GM21825 (cell line): ENCODE results near the gene MYO3B.
"Not testable (repeated sequence)": the region's sequence is repeated elsewhere in the genome, so short reads cannot be mapped to it uniquely, and the experiment has no call there.

Experiments
- ATAC-seq: cut with Tn5 transposase; IDR thresholded peaks from one replicate; pipeline ENCODE4 v1.9.1; 2021; ENCODE audit warnings: mild to moderate bottlenecking, moderate library complexity; ENCODE audit not compliant: unreplicated experiment

MYO3B gene

GRCh38 chr2:170587922-170588321 lies 410.0 kb downstream of the MYO3B start:
- no peak for ATAC-seq

- ATAC-seq: no peak
These were observed 410.8 kb downstream of the MYO3B start for GRCh38 chr2:170588729-170589128.

DNA sequence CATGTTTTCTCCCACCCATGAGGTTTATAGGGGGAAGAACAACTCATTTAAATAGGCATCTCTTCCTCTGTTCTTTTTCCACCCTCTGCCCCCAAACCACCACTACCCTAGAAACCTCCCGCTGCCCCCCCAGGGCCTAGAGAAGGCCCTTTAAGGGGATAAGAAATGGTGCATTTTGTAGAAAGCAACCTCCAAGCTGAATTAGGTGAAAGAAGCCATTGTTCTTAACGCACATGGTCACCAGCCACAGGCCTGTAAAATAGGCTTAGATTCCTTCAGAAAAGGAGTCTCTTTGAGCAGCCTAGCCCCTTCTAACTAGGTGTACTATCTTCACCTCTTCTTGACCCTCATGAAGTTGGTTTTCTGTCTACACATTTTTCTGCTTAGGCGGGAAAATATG lies 418.6 kb downstream of the MYO3B start:
- no peak for ATAC-seq

DNA sequence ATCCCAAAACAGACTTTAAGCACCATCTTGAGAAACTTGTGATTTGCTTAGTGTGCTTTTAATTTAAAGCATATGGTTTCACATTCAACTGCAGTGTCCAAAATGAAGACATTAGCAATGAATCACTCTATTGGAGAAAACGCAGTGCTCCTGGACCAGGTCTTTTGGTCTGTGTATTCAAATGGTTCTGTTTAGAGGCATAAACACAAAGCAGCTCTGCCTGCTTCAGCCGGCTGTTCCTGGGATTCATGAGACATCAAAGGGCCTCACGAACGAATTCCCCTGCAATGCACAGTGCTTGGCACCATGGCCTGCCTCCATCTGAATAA lies 420.1 kb downstream of the MYO3B start:
- ATAC-seq: no peak

- ATAC-seq: no peak
These were observed 423.5 kb downstream of the MYO3B start for GRCh38 chr2:170601489-170601888.

- no peak for ATAC-seq
These were observed 427.9 kb downstream of the MYO3B start for GRCh38 chr2:170605862-170606261.

- no peak for ATAC-seq
These were observed 429.2 kb downstream of the MYO3B start for GRCh38 chr2:170607171-170607570.

GRCh38 chr2:170610615-170611014 lies 432.7 kb downstream of the MYO3B start:
- no peak for ATAC-seq

- not testable (repeated sequence) for ATAC-seq
These were observed 441.0 kb downstream of the MYO3B start for GRCh38 chr2:170618948-170619347.

DNA sequence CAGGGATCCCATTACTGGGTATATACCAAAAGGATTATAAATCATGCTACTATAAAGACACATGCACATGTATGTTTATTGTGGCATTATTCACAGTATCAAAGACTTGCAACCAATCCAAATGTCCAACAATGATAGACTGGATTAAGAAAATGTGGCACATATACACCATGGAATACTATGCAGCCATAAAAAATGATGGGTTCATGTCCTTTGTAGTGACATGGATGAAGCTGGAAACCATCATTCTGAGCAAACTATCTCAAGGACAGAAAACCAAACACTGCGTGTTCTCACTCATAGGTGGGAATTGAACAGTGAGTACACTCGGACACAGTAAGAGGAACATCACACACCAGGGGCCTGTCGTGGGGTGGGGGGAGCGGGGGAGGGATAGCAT lies 457.1 kb downstream of the MYO3B start:
- ATAC-seq: not testable (repeated sequence)

DNA sequence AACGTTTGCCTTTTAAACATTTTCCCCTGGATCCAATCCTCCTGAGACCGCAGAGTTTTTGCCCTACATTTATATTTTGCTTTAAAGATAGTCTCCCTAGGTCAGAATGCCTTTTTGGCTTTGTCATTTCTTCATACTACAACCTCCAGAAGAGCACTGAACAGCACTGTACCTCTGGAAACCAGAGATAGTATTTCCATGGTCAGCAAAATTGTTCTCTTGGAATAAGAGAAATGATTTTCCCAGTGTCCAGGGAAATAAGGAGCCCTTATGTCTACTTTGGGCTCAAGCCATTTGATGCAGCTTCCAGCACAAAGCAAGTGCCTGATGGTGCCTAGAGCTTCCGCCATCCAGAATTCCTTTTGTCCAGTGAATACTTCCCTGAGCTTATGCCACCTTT lies 461.7 kb downstream of the MYO3B start:
- no peak for ATAC-seq

DNA sequence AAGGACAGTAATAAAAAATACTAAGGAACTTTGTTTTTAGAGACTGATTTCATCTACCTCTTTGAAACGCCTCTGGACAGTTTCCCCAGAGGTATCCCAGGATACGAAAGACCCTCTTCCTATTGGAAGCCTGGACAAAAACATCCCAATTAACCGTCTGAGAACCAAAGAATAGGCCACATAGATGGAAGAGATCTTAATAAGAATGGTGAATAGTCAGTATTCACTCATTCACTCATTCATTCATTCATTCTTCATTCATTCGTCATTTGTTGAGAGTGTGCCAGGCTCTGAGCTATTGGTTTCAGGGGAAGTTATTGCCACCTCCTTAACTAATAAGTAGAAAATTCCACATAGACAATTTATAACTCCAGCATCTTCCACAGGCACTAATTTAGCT lies 464.0 kb downstream of the MYO3B start:
- ATAC-seq: no peak

GRCh38 chr2:170643346-170643745 lies 465.4 kb downstream of the MYO3B start:
- ATAC-seq: no peak

DNA sequence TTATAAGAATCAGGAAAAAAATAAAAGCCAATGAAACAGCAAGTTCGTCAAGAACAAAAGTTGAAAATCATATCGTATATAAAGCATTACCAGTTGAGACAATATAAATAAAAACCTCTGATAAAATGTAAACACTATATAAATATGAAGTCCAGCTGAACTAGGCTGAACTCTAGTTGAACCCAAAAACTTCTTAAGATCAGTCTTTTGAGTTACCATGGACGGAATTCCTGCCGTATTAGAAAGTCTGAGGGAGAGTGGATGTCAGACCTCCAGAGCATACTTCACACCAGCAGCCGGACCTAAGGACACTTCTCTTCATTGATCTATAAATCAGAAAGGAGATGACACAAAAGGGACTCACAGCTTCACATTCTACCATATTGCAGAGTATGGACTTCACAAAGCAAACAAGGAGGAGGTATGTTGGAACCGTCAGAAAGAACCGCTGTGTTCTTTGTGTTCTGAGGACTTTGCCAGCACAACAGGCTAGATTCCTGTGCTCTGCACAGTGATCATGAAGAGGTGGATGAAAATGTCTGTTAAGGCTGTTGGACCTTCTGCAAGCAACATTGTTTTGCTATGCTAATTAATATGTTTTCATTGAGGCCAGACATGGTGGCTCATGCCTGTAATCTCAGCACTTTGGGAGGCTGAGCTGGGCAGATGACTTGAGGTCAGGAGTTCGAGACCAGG lies 469.9 kb downstream of the MYO3B start:
- ATAC-seq: no peak

GRCh38 chr2:170651624-170652325 lies 473.8 kb downstream of the MYO3B start:
- no peak for ATAC-seq

DNA sequence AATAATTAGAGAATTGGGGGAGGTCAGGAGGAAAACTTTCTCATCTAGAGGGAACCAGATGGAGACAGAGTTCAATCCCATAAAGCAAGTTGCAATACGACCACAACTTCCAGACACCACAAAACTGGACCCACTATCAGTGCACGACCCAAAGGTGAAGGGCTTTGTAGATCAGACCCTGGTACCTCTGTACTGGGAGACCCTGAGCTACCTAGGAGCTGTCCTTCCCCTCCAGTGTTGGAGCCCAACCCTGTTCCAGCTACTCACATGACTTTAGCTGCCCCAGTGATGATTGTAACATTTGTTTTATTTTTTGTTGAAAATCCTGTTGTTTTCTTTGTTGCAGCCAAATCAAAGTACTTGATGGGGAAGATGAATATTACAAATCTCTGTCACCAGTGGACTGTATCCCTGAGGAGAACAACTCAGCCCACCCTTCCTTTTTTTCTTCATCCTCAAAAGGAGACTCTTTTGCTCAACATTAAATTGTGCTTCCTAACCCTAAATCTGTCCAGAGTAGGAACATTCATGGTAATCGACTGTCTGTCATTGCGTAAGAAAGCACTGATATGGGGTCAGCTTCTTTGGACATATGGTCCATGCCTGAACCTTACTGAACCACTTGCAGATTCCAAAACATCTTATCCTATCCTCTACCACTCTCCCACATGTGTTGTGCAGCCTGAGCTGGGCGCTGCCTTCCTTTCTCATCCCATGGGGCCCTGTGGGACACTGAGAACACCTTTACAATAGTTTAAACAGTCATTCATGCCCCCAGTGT lies 474.9 kb downstream of the MYO3B start:
- no peak for ATAC-seq

DNA sequence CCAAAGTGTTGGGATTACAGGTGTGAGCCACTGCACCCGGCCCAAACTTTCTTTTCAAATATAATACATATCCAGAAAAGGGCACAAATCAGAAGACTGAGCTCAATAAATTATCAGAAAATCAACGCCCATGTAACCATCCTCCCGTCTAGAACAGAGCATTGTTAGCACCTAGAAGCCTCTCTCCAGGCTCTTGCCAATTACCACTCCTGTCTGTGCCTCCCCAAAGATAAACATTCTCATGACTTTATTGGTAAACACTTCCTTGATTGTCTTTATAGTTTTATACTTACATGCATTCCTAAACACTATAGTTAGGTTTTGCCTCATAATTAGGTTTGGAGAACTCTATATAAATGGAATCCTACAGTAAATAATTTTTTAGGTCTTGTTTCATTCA lies 478.7 kb downstream of the MYO3B start:
- no peak for ATAC-seq

DNA sequence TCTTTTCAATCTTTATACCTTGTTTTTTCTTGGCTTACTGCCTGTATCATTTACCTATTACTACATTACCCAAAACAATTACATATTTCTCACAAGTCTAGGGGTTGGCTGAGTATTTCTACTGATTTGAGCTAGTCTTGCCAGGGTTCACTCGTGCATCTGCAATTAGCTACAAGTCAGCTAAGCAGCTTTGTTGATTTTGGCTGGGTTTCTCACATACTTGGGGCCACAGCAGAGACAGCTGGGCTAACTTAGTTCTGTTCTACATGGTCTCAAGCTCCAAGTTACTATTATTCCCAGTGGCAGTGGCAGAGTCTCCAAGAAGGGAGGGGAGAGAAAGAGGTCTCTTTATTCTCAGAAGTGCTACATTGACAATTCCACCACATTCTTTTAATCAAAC lies 482.5 kb downstream of the MYO3B start:
- ATAC-seq: no peak

GRCh38 chr2:170665743-170666142 lies 487.8 kb downstream of the MYO3B start:
- no peak for ATAC-seq

GRCh38 chr2:170669909-170670308 lies 492.0 kb downstream of the MYO3B start:
- ATAC-seq: no peak

DNA sequence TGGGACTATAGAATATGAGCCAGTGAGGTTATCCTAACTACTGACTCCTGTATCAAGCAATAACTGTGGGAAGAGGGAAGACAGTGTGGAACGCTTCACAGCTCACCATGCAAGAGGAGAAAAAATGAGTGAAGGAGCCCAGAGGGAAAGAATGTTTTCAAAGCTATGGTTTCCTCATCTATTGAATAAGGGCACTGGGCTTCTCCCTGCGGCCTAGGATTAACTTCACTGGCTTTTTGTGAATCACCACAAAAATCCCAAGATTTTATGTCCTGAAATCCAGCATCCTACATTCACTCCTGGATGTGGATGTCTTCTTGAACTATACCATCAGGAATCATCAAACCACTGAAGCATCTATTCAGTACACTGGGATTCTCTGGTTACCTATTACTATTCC lies 492.7 kb downstream of the MYO3B start:
- no peak for ATAC-seq

GRCh38 chr2:170671079-170671478 lies 493.1 kb downstream of the MYO3B start:
- no peak for ATAC-seq
